ENCODE results near the gene BHLHA15.

DNA sequence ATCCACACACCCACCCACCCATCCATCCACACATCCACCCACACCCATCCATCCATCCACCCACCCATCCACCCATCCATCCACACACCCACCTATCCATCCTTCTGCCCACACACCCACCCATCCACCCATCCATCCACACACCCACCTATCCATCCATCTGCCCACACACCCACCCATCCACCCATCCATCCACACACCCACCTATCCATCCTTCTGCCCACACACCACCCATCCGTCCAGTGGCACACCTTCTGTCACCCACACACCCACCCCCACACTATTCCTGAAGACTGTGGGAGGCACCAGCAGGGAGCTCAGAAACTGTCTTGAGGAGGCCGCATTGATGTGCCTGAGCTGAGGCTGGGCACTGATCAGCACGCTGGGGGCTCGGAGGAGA, 31.7 kb downstream of the BHLHA15 start:
- TF ChIP-seq, protein P1, sequence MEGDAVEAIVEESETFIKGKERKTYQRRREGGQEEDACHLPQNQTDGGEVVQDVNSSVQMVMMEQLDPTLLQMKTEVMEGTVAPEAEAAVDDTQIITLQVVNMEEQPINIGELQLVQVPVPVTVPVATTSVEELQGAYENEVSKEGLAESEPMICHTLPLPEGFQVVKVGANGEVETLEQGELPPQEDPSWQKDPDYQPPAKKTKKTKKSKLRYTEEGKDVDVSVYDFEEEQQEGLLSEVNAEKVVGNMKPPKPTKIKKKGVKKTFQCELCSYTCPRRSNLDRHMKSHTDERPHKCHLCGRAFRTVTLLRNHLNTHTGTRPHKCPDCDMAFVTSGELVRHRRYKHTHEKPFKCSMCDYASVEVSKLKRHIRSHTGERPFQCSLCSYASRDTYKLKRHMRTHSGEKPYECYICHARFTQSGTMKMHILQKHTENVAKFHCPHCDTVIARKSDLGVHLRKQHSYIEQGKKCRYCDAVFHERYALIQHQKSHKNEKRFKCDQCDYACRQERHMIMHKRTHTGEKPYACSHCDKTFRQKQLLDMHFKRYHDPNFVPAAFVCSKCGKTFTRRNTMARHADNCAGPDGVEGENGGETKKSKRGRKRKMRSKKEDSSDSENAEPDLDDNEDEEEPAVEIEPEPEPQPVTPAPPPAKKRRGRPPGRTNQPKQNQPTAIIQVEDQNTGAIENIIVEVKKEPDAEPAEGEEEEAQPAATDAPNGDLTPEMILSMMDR (IDR thresholded peaks at IDR 0.05 in 8 of 11, conservative IDR thresholded peaks at IDR 0.05 in 3 of 11) = no peak
- TF ChIP-seq POLR2A (IDR thresholded peaks at IDR 0.05) (no peak), POLR2AphosphoS5 (IDR thresholded peaks at IDR 0.05) (no peak)

All from spleen (tissue), 7 donors.